Fibroblast of villous mesenchyme (primary cell): ENCODE data around the gene FOSL2. TPM values are rescaled to one million over a fixed set of nuclear protein-coding genes. Genes with fewer than 3 reads are reported as not detected.

Experiments used
- DNase-seq: peaks from one replicate; pipeline ENCODE4 v3.0.0-alpha.2; 2010; ENCODE audit warnings: low read depth
- H3K4me3 ChIP-seq: 2 replicates; pipeline ENCODE4 v1.5.1; 2011; ENCODE audit warnings: low read depth, mild to moderate bottlenecking, low read length
- CTCF ChIP-seq: IDR thresholded peaks from 2 replicates; pipeline ENCODE4 v1.5.1; 2012; ENCODE audit warnings: low read depth, mild to moderate bottlenecking, low read length; ENCODE audit not compliant: insufficient read depth
- total RNA-seq: library from RNA; depleted of rRNA; stranded (reverse); fragments of >200 nt; gene quantifications from 2 replicates; pipeline ENCODE4 v1.2.3, GENCODE V29; 2012

The FOSL2 gene
- total RNA-seq, 1 donor = 81.6 TPM

- no peak overlapping the region for H3K4me3 ChIP-seq
- no peak for DNase-seq
- TF ChIP-seq CTCF = no peak
Observed at GRCh38 chr2:28347193-28347592, 45.5 kb upstream of the FOSL2 start.

DNA sequence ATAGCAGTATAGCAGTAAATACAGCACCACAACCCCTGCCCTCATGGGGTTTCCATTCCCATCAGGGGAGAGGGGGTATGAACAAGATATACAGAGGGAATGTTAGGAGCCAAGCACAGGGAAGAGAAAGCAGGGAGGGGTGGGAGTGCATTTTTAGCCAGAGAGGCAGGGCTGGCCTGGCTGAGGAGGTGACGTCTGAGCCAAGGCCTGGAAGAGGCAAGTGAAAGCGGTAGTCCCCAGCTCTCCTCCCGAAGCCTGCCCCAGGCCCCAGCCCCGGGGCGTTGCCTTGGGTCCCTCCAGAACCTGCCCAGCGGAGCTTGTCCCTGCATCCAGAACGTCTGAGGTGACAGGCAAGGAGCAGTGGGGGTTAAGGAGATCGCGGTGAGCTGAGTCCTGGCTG, 45.1 kb upstream of the FOSL2 start:
- no peak for TF ChIP-seq CTCF
- no peak for DNase-seq
- H3K4me3 ChIP-seq = no peak overlapping the region

GRCh38 chr2:28348149-28348567, 44.5 kb upstream of the FOSL2 start:
- no peak for TF ChIP-seq CTCF
- H3K4me3 ChIP-seq = no peak overlapping the region
- no peak for DNase-seq

DNA sequence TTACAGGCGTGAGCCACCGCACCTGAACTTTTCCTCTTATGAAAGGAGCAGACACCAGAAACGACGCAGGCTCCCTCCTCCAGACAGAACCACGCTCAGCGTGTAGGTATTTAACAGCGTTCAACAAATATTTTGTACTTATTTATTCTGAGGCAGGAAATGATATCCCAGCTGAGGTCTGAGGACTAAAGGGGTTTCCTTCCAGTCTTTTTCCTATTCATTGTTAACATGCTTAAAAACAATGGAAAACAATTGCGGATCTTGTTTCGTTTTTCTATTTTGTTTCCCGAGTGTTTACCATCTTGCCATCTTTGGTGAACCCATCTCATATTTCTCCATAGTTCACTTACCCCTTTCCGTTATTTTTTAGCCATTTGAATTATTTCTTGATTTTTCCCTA, 43.7 kb upstream of the FOSL2 start:
- DNase-seq = no peak
- no peak for TF ChIP-seq CTCF
- H3K4me3 ChIP-seq = no peak overlapping the region

DNA sequence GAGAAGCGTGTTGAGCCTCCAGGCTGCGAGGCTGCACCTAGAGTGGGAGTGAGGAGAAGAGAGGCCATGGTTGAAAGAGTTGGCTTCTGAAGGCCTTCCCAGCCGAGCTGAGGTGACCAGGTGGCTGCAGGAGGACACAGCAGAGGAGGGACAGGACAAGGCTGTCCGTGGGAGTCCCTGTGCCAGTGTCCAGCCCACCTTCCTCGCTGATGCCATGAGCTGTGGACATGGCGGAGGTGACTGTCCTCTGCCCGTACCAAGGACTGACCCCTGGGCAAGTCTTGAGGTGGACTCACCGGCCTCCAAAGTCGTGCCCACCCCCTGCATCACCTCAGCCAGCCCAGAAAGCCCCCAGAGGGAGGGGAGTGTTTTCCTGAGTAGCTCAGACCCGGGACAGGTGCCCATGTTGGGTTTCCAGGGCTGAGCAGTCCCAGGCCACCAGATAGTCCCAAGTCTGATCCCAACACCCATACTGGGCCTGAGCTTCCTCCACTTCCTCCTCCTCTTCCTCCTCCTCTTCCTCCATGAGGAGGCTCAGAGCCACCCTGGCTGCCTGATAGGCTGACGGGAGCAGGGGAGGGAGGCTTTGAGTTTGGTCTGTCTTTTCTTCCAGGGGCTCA, 43.0 kb upstream of the FOSL2 start:
- DNase-seq = no peak
- H3K4me3 ChIP-seq = no peak overlapping the region
- no peak for TF ChIP-seq CTCF

- no peak overlapping the region for H3K4me3 ChIP-seq
- TF ChIP-seq CTCF = no peak
- no peak for DNase-seq
Observed at GRCh38 chr2:28350196-28350595, 42.5 kb upstream of the FOSL2 start.

DNA sequence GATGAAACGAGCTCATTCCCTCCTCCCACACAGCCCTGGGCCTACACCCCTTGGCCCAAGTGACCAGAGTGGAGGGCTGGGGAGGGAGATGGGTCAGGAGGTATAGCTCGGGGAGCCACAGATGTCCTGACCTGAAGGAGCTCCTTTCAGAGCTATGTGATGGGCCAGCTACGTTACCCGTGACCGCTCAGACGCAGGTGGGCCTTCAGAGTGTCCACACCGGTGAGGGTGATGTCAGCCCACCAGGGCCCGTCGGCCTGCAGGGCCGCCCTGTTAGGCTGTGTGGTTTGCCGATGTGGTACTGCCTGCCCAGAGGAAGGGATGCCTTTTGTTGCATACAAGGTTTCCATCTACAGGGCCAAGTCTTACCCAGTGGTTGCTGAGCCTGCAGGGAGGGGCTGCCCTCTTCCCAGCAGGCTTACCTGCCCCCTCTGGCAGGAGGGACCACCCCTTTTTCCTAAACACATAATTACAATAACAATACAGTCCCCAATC, 41.8 kb upstream of the FOSL2 start:
- DNase-seq = no peak
- H3K4me3 ChIP-seq = no peak overlapping the region
- no peak for TF ChIP-seq CTCF
